Measurements from ENCODE around the gene PEX5.

DNA sequence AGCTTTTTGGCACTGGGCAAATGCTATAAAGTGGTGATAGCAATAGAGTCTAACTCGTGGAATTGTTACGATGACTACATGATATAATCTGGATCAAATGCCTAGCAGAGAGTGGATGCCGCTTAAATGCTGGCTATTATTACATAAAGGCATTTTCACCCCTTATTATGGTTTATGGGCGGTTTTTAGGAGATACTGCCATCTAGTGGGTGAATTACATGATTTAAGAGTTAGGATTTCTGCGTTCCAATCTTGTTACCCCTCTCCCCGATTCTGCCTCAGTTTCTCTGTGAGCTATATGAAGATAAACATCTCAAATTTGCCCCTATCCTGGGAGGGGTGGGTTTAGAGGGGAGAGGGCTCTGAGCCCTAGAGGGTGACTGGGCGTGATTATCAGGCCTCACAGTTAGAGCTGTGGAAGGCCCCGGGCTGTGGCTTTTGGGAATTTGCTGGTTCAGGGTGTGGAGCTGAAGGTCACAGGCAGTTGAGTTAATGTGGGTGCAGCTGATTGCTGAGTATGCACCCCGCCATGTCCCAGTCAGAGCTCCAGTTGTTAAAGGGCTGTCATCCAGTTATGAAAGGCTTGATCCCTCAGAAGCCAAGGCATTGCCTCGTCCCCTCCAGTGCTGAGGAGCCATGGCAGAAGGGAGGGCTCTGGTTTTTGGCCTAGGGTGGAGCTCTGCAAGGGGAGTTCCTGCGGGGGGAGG, 44.9 kb upstream of the PEX5 start:
- TF ChIP-seq, protein P1, sequence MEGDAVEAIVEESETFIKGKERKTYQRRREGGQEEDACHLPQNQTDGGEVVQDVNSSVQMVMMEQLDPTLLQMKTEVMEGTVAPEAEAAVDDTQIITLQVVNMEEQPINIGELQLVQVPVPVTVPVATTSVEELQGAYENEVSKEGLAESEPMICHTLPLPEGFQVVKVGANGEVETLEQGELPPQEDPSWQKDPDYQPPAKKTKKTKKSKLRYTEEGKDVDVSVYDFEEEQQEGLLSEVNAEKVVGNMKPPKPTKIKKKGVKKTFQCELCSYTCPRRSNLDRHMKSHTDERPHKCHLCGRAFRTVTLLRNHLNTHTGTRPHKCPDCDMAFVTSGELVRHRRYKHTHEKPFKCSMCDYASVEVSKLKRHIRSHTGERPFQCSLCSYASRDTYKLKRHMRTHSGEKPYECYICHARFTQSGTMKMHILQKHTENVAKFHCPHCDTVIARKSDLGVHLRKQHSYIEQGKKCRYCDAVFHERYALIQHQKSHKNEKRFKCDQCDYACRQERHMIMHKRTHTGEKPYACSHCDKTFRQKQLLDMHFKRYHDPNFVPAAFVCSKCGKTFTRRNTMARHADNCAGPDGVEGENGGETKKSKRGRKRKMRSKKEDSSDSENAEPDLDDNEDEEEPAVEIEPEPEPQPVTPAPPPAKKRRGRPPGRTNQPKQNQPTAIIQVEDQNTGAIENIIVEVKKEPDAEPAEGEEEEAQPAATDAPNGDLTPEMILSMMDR (tag by site-specific recombination; IDR thresholded peaks at IDR 0.05): no peak
- TF ChIP-seq ZFP37 (tag by site-specific recombination; IDR thresholded peaks at IDR 0.05) (no peak), YY1 (tag by site-specific recombination; IDR thresholded peaks at IDR 0.05) (no peak), ZNF175 (tag by site-specific recombination; IDR thresholded peaks at IDR 0.05) (no peak), ZNF654 (tag by site-specific recombination; IDR thresholded peaks at IDR 0.05; ENCODE audit: low read depth) (peak; percentile 61), ZNF600 (tag by site-specific recombination; IDR thresholded peaks at IDR 0.05) (no peak), ZNF114 (tag by site-specific recombination; IDR thresholded peaks at IDR 0.05) (no peak), ZNF169 (tag by site-specific recombination; IDR thresholded peaks at IDR 0.05) (no peak), ZNF830 (tag by site-specific recombination; IDR thresholded peaks at IDR 0.05; ENCODE audit: low read depth) (no peak)
- TF ChIP-seq, protein P2, sequence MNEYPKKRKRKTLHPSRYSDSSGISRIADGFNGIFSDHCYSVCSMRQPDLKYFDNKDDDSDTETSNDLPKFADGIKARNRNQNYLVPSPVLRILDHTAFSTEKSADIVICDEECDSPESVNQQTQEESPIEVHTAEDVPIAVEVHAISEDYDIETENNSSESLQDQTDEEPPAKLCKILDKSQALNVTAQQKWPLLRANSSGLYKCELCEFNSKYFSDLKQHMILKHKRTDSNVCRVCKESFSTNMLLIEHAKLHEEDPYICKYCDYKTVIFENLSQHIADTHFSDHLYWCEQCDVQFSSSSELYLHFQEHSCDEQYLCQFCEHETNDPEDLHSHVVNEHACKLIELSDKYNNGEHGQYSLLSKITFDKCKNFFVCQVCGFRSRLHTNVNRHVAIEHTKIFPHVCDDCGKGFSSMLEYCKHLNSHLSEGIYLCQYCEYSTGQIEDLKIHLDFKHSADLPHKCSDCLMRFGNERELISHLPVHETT (tag by site-specific recombination; IDR thresholded peaks at IDR 0.05): no peak
- TF ChIP-seq, protein P3, sequence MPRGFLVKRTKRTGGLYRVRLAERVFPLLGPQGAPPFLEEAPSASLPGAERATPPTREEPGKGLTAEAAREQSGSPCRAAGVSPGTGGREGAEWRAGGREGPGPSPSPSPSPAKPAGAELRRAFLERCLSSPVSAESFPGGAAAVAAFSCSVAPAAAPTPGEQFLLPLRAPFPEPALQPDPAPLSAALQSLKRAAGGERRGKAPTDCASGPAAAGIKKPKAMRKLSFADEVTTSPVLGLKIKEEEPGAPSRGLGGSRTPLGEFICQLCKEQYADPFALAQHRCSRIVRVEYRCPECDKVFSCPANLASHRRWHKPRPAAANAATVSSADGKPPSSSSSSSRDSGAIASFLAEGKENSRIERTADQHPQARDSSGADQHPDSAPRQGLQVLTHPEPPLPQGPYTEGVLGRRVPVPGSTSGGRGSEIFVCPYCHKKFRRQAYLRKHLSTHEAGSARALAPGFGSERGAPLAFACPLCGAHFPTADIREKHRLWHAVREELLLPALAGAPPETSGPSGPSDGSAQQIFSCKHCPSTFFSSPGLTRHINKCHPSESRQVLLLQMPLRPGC (tag by site-specific recombination; IDR thresholded peaks at IDR 0.05): no peak
- TF ChIP-seq, protein P4, sequence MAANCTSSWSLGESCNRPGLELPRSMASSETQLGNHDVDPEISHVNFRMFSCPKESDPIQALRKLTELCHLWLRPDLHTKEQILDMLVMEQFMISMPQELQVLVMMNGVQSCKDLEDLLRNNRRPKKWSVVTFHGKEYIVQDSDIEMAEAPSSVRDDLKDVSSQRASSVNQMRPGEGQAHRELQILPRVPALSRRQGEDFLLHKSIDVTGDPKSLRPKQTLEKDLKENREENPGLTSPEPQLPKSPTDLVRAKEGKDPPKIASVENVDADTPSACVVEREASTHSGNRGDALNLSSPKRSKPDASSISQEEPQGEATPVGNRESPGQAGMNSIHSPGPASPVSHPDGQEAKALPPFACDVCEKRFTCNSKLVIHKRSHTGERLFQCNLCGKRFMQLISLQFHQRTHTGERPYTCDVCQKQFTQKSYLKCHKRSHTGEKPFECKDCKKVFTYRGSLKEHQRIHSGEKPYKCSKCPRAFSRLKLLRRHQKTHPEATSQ (tag by site-specific recombination; IDR thresholded peaks at IDR 0.05): no peak

Data from HEK293 (cell line).